IMR-90 (cell line): ENCODE data around the gene AS3MT. TPM values are rescaled to one million over a fixed set of nuclear protein-coding genes. Genes with fewer than 3 reads are reported as not detected.

Experiments used
- ATAC-seq: fragments of 200-7000 bp; cut with Tn5 transposase; 2 replicates; pipeline ENCODE4 v1.9.1; 2020; ENCODE audit warnings: low read depth, mild to moderate bottlenecking, moderate library complexity
- BruUV-seq: library from RNA; stranded (reverse); fragments of 400-500 nt; replicated peaks from 2 replicates; lab custom pipeline; 2021; lab: Mats Ljungman, UMichigan
- CTCF ChIA-PET: fragments of 300-600 bp; formaldehyde crosslinking; extraction: SDS; loops from one replicate; lab custom pipeline; 2021; ENCODE audit warnings: antibody characterized with exemption; lab: Yijun Ruan, JAX
- POLR2A ChIA-PET: fragments of 300-600 bp; sonication (Branson Sonifier 250); formaldehyde crosslinking; loops from one replicate; lab custom pipeline; 2022; ENCODE audit warnings: antibody characterized with exemption; ENCODE audit not compliant: unreplicated experiment; lab: Charles Lee
- DNase-seq: peaks from one replicate; pipeline ENCODE4 v3.0.0; 2013
- H2AFZ ChIP-seq: replicated peaks from 2 replicates; pipeline ENCODE3; 2013; ENCODE audit warnings: low read length, mild to moderate bottlenecking; ENCODE audit not compliant: poor library complexity
- H2AK5ac ChIP-seq: 2 replicates; pipeline ENCODE4 v1.6.1; 2013; ENCODE audit warnings: low read depth, low read length, inconsistent platforms
- H2AK9ac ChIP-seq: replicated peaks from 2 replicates; pipeline ENCODE3; 2013; ENCODE audit warnings: mild to moderate bottlenecking, low read depth, low read length, moderate library complexity; ENCODE audit not compliant: poor library complexity
- H2BK120ac ChIP-seq: 2 replicates; pipeline ENCODE4 v1.6.1; 2013; ENCODE audit warnings: low read depth, low read length, inconsistent platforms
- H2BK15ac ChIP-seq: 3 replicates; pipeline ENCODE4 v1.6.1; 2013; ENCODE audit warnings: low read depth, low read length, inconsistent platforms
- H2BK20ac ChIP-seq: 2 replicates; pipeline ENCODE4 v1.6.1; 2013; ENCODE audit warnings: low read depth, mild to moderate bottlenecking, inconsistent platforms, low read length, moderate library complexity
- H2BK5ac ChIP-seq: 2 replicates; pipeline ENCODE4 v1.6.1; 2013; ENCODE audit warnings: mild to moderate bottlenecking, low read depth, low read length, inconsistent platforms; ENCODE audit not compliant: poor library complexity, severe bottlenecking
- H3K14ac ChIP-seq: replicated peaks from 2 replicates; pipeline ENCODE4 v1.6.1; 2013; ENCODE audit warnings: low read depth, low read length, inconsistent platforms
- H3K18ac ChIP-seq: 2 replicates; pipeline ENCODE4 v1.6.1; 2013; ENCODE audit warnings: low read depth, low read length, control low read depth
- H3K23ac ChIP-seq: 2 replicates; pipeline ENCODE4 v1.6.1; 2013; ENCODE audit warnings: low read depth, low read length, inconsistent platforms
- H3K27ac ChIP-seq: 2 replicates; pipeline ENCODE4 v1.5.1; 2013; ENCODE audit warnings: mild to moderate bottlenecking, control low read depth, low read length; ENCODE audit not compliant: insufficient read depth
- H3K27me3 ChIP-seq: 2 replicates; pipeline ENCODE4 v1.6.1; 2013; ENCODE audit warnings: low read length; ENCODE audit not compliant: control insufficient read depth, insufficient read depth
- H3K36me3 ChIP-seq: 2 replicates; pipeline ENCODE4 v1.6.1; 2013; ENCODE audit warnings: low read length, mixed read lengths; ENCODE audit not compliant: control insufficient read depth, insufficient read depth
- H3K4ac ChIP-seq: 2 replicates; pipeline ENCODE4 v1.6.1; 2013; ENCODE audit warnings: low read depth, low read length, inconsistent platforms
- H3K4me1 ChIP-seq: 2 replicates; pipeline ENCODE4 v1.6.1; 2013; ENCODE audit warnings: low read length, mixed read lengths; ENCODE audit not compliant: control insufficient read depth, insufficient read depth
- H3K4me2 ChIP-seq: 2 replicates; pipeline ENCODE4 v1.6.1; 2013; ENCODE audit warnings: low read depth, mild to moderate bottlenecking, control low read depth, low read length, moderate library complexity
- H3K4me3 ChIP-seq: 2 replicates; pipeline ENCODE4 v1.5.1; 2013; ENCODE audit warnings: low read depth, mild to moderate bottlenecking, control low read depth, low read length, moderate library complexity; ENCODE audit not compliant: insufficient read depth
- H3K56ac ChIP-seq: 2 replicates; pipeline ENCODE4 v1.6.1; 2013; ENCODE audit warnings: low read length, inconsistent platforms; ENCODE audit not compliant: insufficient read depth; ENCODE audit errors: extremely low read depth
- H3K79me1 ChIP-seq, 2 experiments: 2 replicates each; pipeline ENCODE4 v1.6.1; 2013; ENCODE audit warnings: low read length in 2 of 2, inconsistent platforms in 1 of 2, low read depth in 1 of 2
- H3K9ac ChIP-seq: 2 replicates; pipeline ENCODE4 v1.6.1; 2013; ENCODE audit warnings: low read depth, low read length, control low read depth
- H3K9me1 ChIP-seq: 2 replicates; pipeline ENCODE4 v1.6.1; 2013; ENCODE audit warnings: low read length, inconsistent platforms; ENCODE audit not compliant: insufficient read depth
- H3K9me3 ChIP-seq: 2 replicates; pipeline ENCODE4 v1.6.1; 2013; ENCODE audit warnings: low read length; ENCODE audit not compliant: control insufficient read depth, insufficient read depth
- H4K20me1 ChIP-seq: 2 replicates; pipeline ENCODE4 v1.6.1; 2013; ENCODE audit warnings: low read length, inconsistent platforms; ENCODE audit not compliant: insufficient read depth
- H4K5ac ChIP-seq: 2 replicates; pipeline ENCODE4 v1.6.1; 2013; ENCODE audit warnings: mild to moderate bottlenecking, low read depth, low read length, control low read depth
- H4K8ac ChIP-seq, 2 experiments: 2 replicates each; pipeline ENCODE4 v1.6.1; 2013; ENCODE audit warnings: low read depth in 2 of 2, low read length in 2 of 2, control low read depth in 1 of 2, inconsistent platforms in 1 of 2
- H4K91ac ChIP-seq: 2 replicates; pipeline ENCODE4 v1.6.1; 2013; ENCODE audit warnings: low read depth, low read length, inconsistent platforms; ENCODE audit not compliant: insufficient read depth
- BHLHE40 ChIP-seq: fragments of 150-350 bp; IDR thresholded peaks from 2 replicates; pipeline ENCODE4 v1.6.1; 2016; ENCODE audit warnings: mild to moderate bottlenecking, low read depth, low read length
- CHD1 ChIP-seq: IDR thresholded peaks from 2 replicates; pipeline ENCODE4 v1.6.1; 2012; ENCODE audit warnings: low read depth, low read length, improper control_type of control experiment
- ELK1 ChIP-seq: fragments of 150-350 bp; IDR thresholded peaks from 2 replicates; pipeline ENCODE4 v1.6.1; 2016; ENCODE audit warnings: low read depth, mild to moderate bottlenecking, low read length, moderate library complexity, borderline replicate concordance
- FOS ChIP-seq: fragments of 150-350 bp; IDR thresholded peaks from 2 replicates; pipeline ENCODE4 v1.6.1; 2016; ENCODE audit warnings: low read depth, low read length
- MAFK ChIP-seq: IDR thresholded peaks from 2 replicates; pipeline ENCODE4 v1.6.1; 2012; ENCODE audit warnings: low read depth, low read length, improper control_type of control experiment
- MAZ ChIP-seq: IDR thresholded peaks from 2 replicates; pipeline ENCODE4 v1.6.1; 2012; ENCODE audit warnings: low read depth, mild to moderate bottlenecking, low read length, improper control_type of control experiment, moderate library complexity, borderline replicate concordance
- MXI1 ChIP-seq: IDR thresholded peaks from 2 replicates; pipeline ENCODE4 v1.6.1; 2012; ENCODE audit warnings: low read depth, mild to moderate bottlenecking, low read length, moderate library complexity, borderline replicate concordance
- NFE2L2 ChIP-seq: fragments of 150-350 bp; IDR thresholded peaks from 2 replicates; pipeline ENCODE4 v1.6.1; 2016; ENCODE audit warnings: low read depth, mild to moderate bottlenecking, low read length
- POLR2A ChIP-seq: IDR thresholded peaks from 2 replicates; pipeline ENCODE4 v1.6.1; 2012; ENCODE audit warnings: mild to moderate bottlenecking, low read depth, low read length
- RAD21 ChIP-seq: IDR thresholded peaks from 2 replicates; pipeline ENCODE4 v1.6.1; 2012; ENCODE audit warnings: low read length, improper control_type of control experiment
- RCOR1 ChIP-seq: IDR thresholded peaks from 2 replicates; pipeline ENCODE4 v1.6.1; 2012; ENCODE audit warnings: mild to moderate bottlenecking, low read length, improper control_type of control experiment; ENCODE audit not compliant: insufficient replicate concordance
- RFX5 ChIP-seq: IDR thresholded peaks from 2 replicates; pipeline ENCODE4 v1.8.0; 2012; ENCODE audit warnings: low read depth, mild to moderate bottlenecking, low read length, moderate library complexity
- WGBS, 2 experiments: methylation state at CpG; one replicate each; pipeline versions ENCODE4 v1.1.5 to v1.1.7; 2013; ENCODE audit warnings: missing lambda C conversion rate in 2 of 2; ENCODE audit not compliant: insufficient read length in 1 of 2; ENCODE audit errors: extremely low coverage in 2 of 2; 5-methylcytosine and 5-hydroxymethylcytosine counted together
- dilution Hi-C: fragments of 300-500 bp; cut with HindIII; formaldehyde crosslinking; loops from one replicate; pipeline ENCODE4 v1.14.3; 2018; ENCODE audit warnings: low sequenced_read_pairs; ENCODE audit not compliant: unreplicated experiment
- in situ Hi-C: fragments of 300-500 bp; cut with MboI; formaldehyde crosslinking; loops from 3 replicates; pipeline ENCODE4 v1.14.3; 2019; ENCODE audit warnings: low sequenced_read_pairs, inconsistent platforms, mixed read lengths
- intact Hi-C: fragments of 100-400 bp; cut with micrococcal nuclease; formaldehyde crosslinking; loops from 2 replicates; pipeline ENCODE4 v1.10.0; 2022
- polyA plus RNA-seq, 3 experiments: library from polyadenylated mRNA; depleted of rRNA; stranded (reverse); fragments of >200 nt; gene quantifications; 2 replicates each; pipeline ENCODE4 v1.2.3, GENCODE V29; 2012; ENCODE audit warnings: low replicate concordance in 1 of 3
- total RNA-seq: library from RNA; depleted of rRNA; stranded (reverse); fragments of >200 nt; gene quantifications from 2 replicates; pipeline ENCODE4 v1.2.3, GENCODE V29; 2012
- TF ChIP-seq, protein P1 (sequence below): conservative IDR thresholded peaks from 2 replicates; pipeline ENCODE4 v1.5.1; 2012; ENCODE audit warnings: mild to moderate bottlenecking, low read depth, low read length, improper control_type of control experiment

AS3MT gene
- total and polyA plus RNA-seq, 2 of the 4 experiments (the other 2 are of a cell fraction): 2.7 to 3.6 TPM

GRCh38 chr10:102900006-102900405 is 30.7 kb downstream of the AS3MT start:
- H3K27me3 ChIP-seq: no peaks in the 10 kb centered on the region
- no peak overlapping the region for H4K91ac ChIP-seq
- H3K4me1 ChIP-seq: no peaks in the 10 kb centered on the region
- ATAC-seq (no peak), DNase-seq (no peak)
- no peaks in the 10 kb centered on the region for H3K9me3 ChIP-seq
- no peak overlapping the region for H3K4ac ChIP-seq
- H3K9ac ChIP-seq: no peak overlapping the region
- BruUV-seq: no TSS peak
- TF ChIP-seq RCOR1: no peak
- no peak for TF ChIP-seq MAZ
- no peak for TF ChIP-seq MXI1
- no peak for TF ChIP-seq MAFK
- TF ChIP-seq NFE2L2: no peak
- TF ChIP-seq FOS: no peak
- no peak for TF ChIP-seq BHLHE40
- no peak for TF ChIP-seq CHD1
- no peak for TF ChIP-seq POLR2A
- no peak for TF ChIP-seq RFX5
- TF ChIP-seq, protein P1, sequence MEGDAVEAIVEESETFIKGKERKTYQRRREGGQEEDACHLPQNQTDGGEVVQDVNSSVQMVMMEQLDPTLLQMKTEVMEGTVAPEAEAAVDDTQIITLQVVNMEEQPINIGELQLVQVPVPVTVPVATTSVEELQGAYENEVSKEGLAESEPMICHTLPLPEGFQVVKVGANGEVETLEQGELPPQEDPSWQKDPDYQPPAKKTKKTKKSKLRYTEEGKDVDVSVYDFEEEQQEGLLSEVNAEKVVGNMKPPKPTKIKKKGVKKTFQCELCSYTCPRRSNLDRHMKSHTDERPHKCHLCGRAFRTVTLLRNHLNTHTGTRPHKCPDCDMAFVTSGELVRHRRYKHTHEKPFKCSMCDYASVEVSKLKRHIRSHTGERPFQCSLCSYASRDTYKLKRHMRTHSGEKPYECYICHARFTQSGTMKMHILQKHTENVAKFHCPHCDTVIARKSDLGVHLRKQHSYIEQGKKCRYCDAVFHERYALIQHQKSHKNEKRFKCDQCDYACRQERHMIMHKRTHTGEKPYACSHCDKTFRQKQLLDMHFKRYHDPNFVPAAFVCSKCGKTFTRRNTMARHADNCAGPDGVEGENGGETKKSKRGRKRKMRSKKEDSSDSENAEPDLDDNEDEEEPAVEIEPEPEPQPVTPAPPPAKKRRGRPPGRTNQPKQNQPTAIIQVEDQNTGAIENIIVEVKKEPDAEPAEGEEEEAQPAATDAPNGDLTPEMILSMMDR: no peak
- TF ChIP-seq ELK1: no peak
- no peak for TF ChIP-seq RAD21
- H3K18ac ChIP-seq: no peak overlapping the region
- H2BK5ac ChIP-seq: no peak overlapping the region
- H3K14ac ChIP-seq: no peak overlapping the region
- H3K36me3 ChIP-seq: no peaks in the 10 kb centered on the region
- dilution Hi-C loops: no loop called here
- no peak overlapping the region for H3K4me3 ChIP-seq
- no peaks in the 10 kb centered on the region for H4K20me1 ChIP-seq
- WGBS, 2 experiments: no CpG with 5 or more reads among the region's 3 CpGs
- CTCF ChIA-PET: interaction anchor here (2.2 to 2.5 kb wide), 2 partner anchors 65 to 173 kb away, joined by 10 to 14 read pairs; no protein-coding TSS in a partner anchor
- H2AK9ac ChIP-seq: no peak overlapping the region
- H3K4me2 ChIP-seq: no peak overlapping the region
- H3K27ac ChIP-seq: no peak overlapping the region
- no peaks in the 10 kb centered on the region for H3K9me1 ChIP-seq
- in situ Hi-C loops: loop anchor here (5.0 kb wide), 2 partner anchors 63 to 173 kb away; partner anchors contain the start of gene CYP17A1
- no peaks in the 10 kb centered on the region for H3K79me1 ChIP-seq
- POLR2A ChIA-PET: interaction anchor here (0.7 kb wide), 1 partner anchor 12 kb away, joined by 17 read pairs; no protein-coding TSS in a partner anchor
- H2AK5ac ChIP-seq: no peak overlapping the region
- no peak overlapping the region for H2BK15ac ChIP-seq
- H2AFZ ChIP-seq: no peak overlapping the region
- no peak overlapping the region for H4K5ac ChIP-seq
- H3K23ac ChIP-seq: no peak overlapping the region
- H2BK120ac ChIP-seq: no peak overlapping the region
- no peak overlapping the region for H3K56ac ChIP-seq
- intact Hi-C loops: no loop called here
- H4K8ac ChIP-seq: no peak overlapping the region
- H2BK20ac ChIP-seq: no peak overlapping the region
